Tongue (tissue), 2 donors: ENCODE measurements around the gene ALG5. TPM values are rescaled to one million over a fixed set of nuclear protein-coding genes. Genes with fewer than 3 reads are reported as not detected.

ENCODE experiments used
- DNase-seq: peaks from one replicate; pipeline ENCODE4 v3.0.0-alpha.2; 2015
- total RNA-seq: library from RNA; depleted of rRNA; stranded (reverse); fragments of >200 nt; gene quantifications from one replicate; pipeline ENCODE4 v1.2.3, GENCODE V29; 2014

ALG5 gene
- total RNA-seq, 1 donor from 2014 or later, result 18.3 TPM

GRCh38 chr13:36915896-36916640 is 83.1 kb downstream of the ALG5 start:
- no peak for DNase-seq

- no peak for DNase-seq
These were observed 84.0 kb downstream of the ALG5 start for GRCh38 chr13:36915106-36915505.

- DNase-seq, result no peak
These were observed 84.5 kb downstream of the ALG5 start for GRCh38 chr13:36914648-36915047.

GRCh38 chr13:36913463-36913862 is 85.7 kb downstream of the ALG5 start:
- no peak for DNase-seq

GRCh38 chr13:36912973-36913372 is 86.2 kb downstream of the ALG5 start:
- no peak for DNase-seq

- no peak for DNase-seq
These were observed 86.8 kb downstream of the ALG5 start for GRCh38 chr13:36912369-36912768.

- no peak for DNase-seq
These were observed 88.6 kb downstream of the ALG5 start for GRCh38 chr13:36910545-36910944.

- no peak for DNase-seq
These were observed 91.3 kb downstream of the ALG5 start for GRCh38 chr13:36907821-36908220.

- no peak for DNase-seq
These were observed 91.9 kb downstream of the ALG5 start for GRCh38 chr13:36907266-36907665.

GRCh38 chr13:36905944-36906343 is 93.2 kb downstream of the ALG5 start:
- DNase-seq, result no peak

GRCh38 chr13:36903925-36904595 is 95.1 kb downstream of the ALG5 start:
- DNase-seq, result no peak

Other genes starting within 250 kb of the ALG5 start
- gene RFXAP, start 180.1 kb downstream of the ALG5 start, total RNA-seq, result 5.3 TPM
- 19.5 TPM for gene SMAD9, start 79.1 kb downstream of the ALG5 start, total RNA-seq
- 28.4 TPM for gene EXOSC8, start 1.4 kb upstream of the ALG5 start, total RNA-seq
- 62.5 TPM for gene SUPT20H, start 60.3 kb upstream of the ALG5 start, total RNA-seq
- gene CSNK1A1L, start 106.3 kb upstream of the ALG5 start, total RNA-seq, result not detected